GM12892 (cell line): ENCODE measurements around the gene FCSK.

Experiments
- POLR2A ChIP-seq: IDR thresholded peaks from 2 replicates; pipeline ENCODE4 v1.6.1; 2011; ENCODE audit warnings: low read depth, low read length, control low read depth
- POLR2AphosphoS5 ChIP-seq: IDR thresholded peaks from 2 replicates; pipeline ENCODE4 v1.6.1; 2011; ENCODE audit warnings: low read depth, low read length, control low read depth
- TAF1 ChIP-seq: IDR thresholded peaks from 2 replicates; pipeline ENCODE4 v1.6.1; 2011; ENCODE audit warnings: low read depth, mild to moderate bottlenecking, control low read depth, low read length, borderline replicate concordance

DNA sequence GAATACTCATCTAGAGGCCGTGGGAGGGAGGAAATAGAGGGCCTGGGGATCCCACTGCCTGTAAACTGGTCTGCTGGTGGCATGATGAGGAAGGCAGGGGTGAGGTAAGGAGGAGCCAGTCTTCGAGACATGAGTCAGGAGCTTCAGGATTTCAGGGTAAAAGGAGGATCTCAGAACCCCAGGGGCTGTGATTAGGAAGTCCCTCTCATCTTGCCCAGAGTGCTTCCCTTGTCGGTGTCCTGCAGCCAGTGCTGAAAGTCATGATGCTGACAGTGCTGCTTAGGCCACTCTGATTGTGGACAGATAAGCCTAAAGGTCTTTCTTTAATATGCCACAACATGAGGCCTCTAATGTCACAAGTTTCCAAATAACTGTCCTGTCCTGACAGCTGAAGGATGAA, 39.4 kb downstream of the FCSK start:
- no peak for TF ChIP-seq POLR2AphosphoS5
- no peak for TF ChIP-seq POLR2A
- TF ChIP-seq TAF1 = no peak
